ENCODE results near the gene SMYD3.

Gene SMYD3

GRCh38 chr1:245858022-245858721, 648.9 kb downstream of the SMYD3 start:
- Mint-ChIP-seq H3K36me3 (ENCODE audit: low read depth) (peaks cover 56% of the 10 kb centered on the region), H3K27ac (no peak overlapping the region), H3K9me3 (peaks cover 4% of the 10 kb centered on the region)

GRCh38 chr1:245856944-245857531, 650.0 kb downstream of the SMYD3 start:
- no peaks in the 10 kb centered on the region for H3K4me1 Mint-ChIP-seq (ENCODE audit: low read depth)
- H3K27ac Mint-ChIP-seq, result no peak overlapping the region
- no peak overlapping the region for H3K4me3 Mint-ChIP-seq
- no peaks in the 10 kb centered on the region for H3K27me3 Mint-ChIP-seq
- H3K36me3 Mint-ChIP-seq (ENCODE audit: low read depth), result peaks cover 49% of the 10 kb centered on the region
- peaks cover 4% of the 10 kb centered on the region for H3K9me3 Mint-ChIP-seq

More at GRCh38 chr1:245858022-245858721, 648.9 kb downstream of the SMYD3 start:
- H3K27me3 Mint-ChIP-seq, result no peaks in the 10 kb centered on the region
- no peak overlapping the region for H3K4me3 Mint-ChIP-seq
- H3K4me1 Mint-ChIP-seq (ENCODE audit: low read depth), result no peaks in the 10 kb centered on the region

GRCh38 chr1:245855846-245856730, 651.0 kb downstream of the SMYD3 start:
- Mint-ChIP-seq H3K27me3 (no peaks in the 10 kb centered on the region), H3K36me3 (ENCODE audit: low read depth) (peaks cover 40% of the 10 kb centered on the region), H3K4me3 (no peak overlapping the region), H3K27ac (no peak overlapping the region), H3K9me3 (peaks cover 4% of the 10 kb centered on the region), H3K4me1 (ENCODE audit: low read depth) (no peaks in the 10 kb centered on the region)

GRCh38 chr1:245853291-245853690, 653.8 kb downstream of the SMYD3 start:
- H3K4me1 Mint-ChIP-seq (ENCODE audit: low read depth), result no peaks in the 10 kb centered on the region

GRCh38 chr1:245843101-245843500, 664.0 kb downstream of the SMYD3 start:
- Mint-ChIP-seq H3K27me3 (no peaks in the 10 kb centered on the region), H3K4me1 (ENCODE audit: low read depth) (no peaks in the 10 kb centered on the region), H3K36me3 (ENCODE audit: low read depth) (peaks cover 15% of the 10 kb centered on the region), H3K27ac (no peak overlapping the region), H3K4me3 (no peak overlapping the region), H3K9me3 (no peaks in the 10 kb centered on the region)

More at GRCh38 chr1:245853291-245853690, 653.8 kb downstream of the SMYD3 start:
- Mint-ChIP-seq H3K36me3 (ENCODE audit: low read depth) (peaks cover 42% of the 10 kb centered on the region), H3K9me3 (peaks cover 4% of the 10 kb centered on the region), H3K27me3 (no peaks in the 10 kb centered on the region), H3K4me3 (no peak overlapping the region), H3K27ac (no peak overlapping the region)

GRCh38 chr1:245842106-245842505, 665.0 kb downstream of the SMYD3 start:
- no peaks in the 10 kb centered on the region for H3K9me3 Mint-ChIP-seq
- H3K36me3 Mint-ChIP-seq (ENCODE audit: low read depth), result peaks cover 16% of the 10 kb centered on the region
- no peak overlapping the region for H3K27ac Mint-ChIP-seq
- H3K4me1 Mint-ChIP-seq (ENCODE audit: low read depth), result no peaks in the 10 kb centered on the region
- no peak overlapping the region for H3K4me3 Mint-ChIP-seq
- no peaks in the 10 kb centered on the region for H3K27me3 Mint-ChIP-seq

GRCh38 chr1:245840971-245841370, 666.1 kb downstream of the SMYD3 start:
- peaks cover 14% of the 10 kb centered on the region for H3K36me3 Mint-ChIP-seq (ENCODE audit: low read depth)
- H3K4me1 Mint-ChIP-seq (ENCODE audit: low read depth), result no peaks in the 10 kb centered on the region
- no peaks in the 10 kb centered on the region for H3K9me3 Mint-ChIP-seq

GRCh38 chr1:245837718-245838117, 669.4 kb downstream of the SMYD3 start:
- Mint-ChIP-seq H3K36me3 (ENCODE audit: low read depth) (peaks cover 20% of the 10 kb centered on the region), H3K27ac (peak overlapping the region; percentile 23), H3K9me3 (no peaks in the 10 kb centered on the region), H3K27me3 (no peaks in the 10 kb centered on the region), H3K4me1 (ENCODE audit: low read depth) (no peaks in the 10 kb centered on the region), H3K4me3 (no peak overlapping the region)

More at GRCh38 chr1:245840971-245841370, 666.1 kb downstream of the SMYD3 start:
- Mint-ChIP-seq H3K27me3 (no peaks in the 10 kb centered on the region), H3K27ac (no peak overlapping the region), H3K4me3 (no peak overlapping the region)

- Mint-ChIP-seq H3K4me3 (no peak overlapping the region), H3K27ac (no peak overlapping the region), H3K4me1 (ENCODE audit: low read depth) (no peaks in the 10 kb centered on the region), H3K36me3 (ENCODE audit: low read depth) (peaks cover 42% of the 10 kb centered on the region), H3K27me3 (no peaks in the 10 kb centered on the region), H3K9me3 (no peaks in the 10 kb centered on the region)
Measured at GRCh38 chr1:245835386-245835785, 671.7 kb downstream of the SMYD3 start.

- peaks cover 42% of the 10 kb centered on the region for H3K36me3 Mint-ChIP-seq (ENCODE audit: low read depth)
Measured at GRCh38 chr1:245834002-245834401, 673.1 kb downstream of the SMYD3 start.

GRCh38 chr1:245832771-245833527, 674.1 kb downstream of the SMYD3 start:
- Mint-ChIP-seq H3K4me1 (ENCODE audit: low read depth) (no peaks in the 10 kb centered on the region), H3K36me3 (ENCODE audit: low read depth) (peaks cover 40% of the 10 kb centered on the region), H3K4me3 (no peak overlapping the region), H3K27ac (no peak overlapping the region), H3K9me3 (no peaks in the 10 kb centered on the region), H3K27me3 (no peaks in the 10 kb centered on the region)

More at GRCh38 chr1:245834002-245834401, 673.1 kb downstream of the SMYD3 start:
- no peaks in the 10 kb centered on the region for H3K4me1 Mint-ChIP-seq (ENCODE audit: low read depth)
- no peak overlapping the region for H3K27ac Mint-ChIP-seq
- no peaks in the 10 kb centered on the region for H3K27me3 Mint-ChIP-seq
- no peaks in the 10 kb centered on the region for H3K9me3 Mint-ChIP-seq
- no peak overlapping the region for H3K4me3 Mint-ChIP-seq

- Mint-ChIP-seq H3K36me3 (ENCODE audit: low read depth) (peaks cover 42% of the 10 kb centered on the region), H3K4me3 (no peak overlapping the region), H3K27me3 (no peaks in the 10 kb centered on the region), H3K4me1 (ENCODE audit: low read depth) (no peaks in the 10 kb centered on the region), H3K27ac (no peak overlapping the region), H3K9me3 (peaks cover 3% of the 10 kb centered on the region)
Measured at GRCh38 chr1:245831518-245831917, 675.6 kb downstream of the SMYD3 start.

- Mint-ChIP-seq H3K4me3 (no peak overlapping the region), H3K27ac (no peak overlapping the region), H3K9me3 (peaks cover 5% of the 10 kb centered on the region)
Measured at GRCh38 chr1:245829826-245830225, 677.3 kb downstream of the SMYD3 start.

GRCh38 chr1:245829194-245829593, 677.9 kb downstream of the SMYD3 start:
- H3K9me3 Mint-ChIP-seq, result peaks cover 5% of the 10 kb centered on the region
- H3K4me3 Mint-ChIP-seq, result no peak overlapping the region
- no peaks in the 10 kb centered on the region for H3K4me1 Mint-ChIP-seq (ENCODE audit: low read depth)
- H3K36me3 Mint-ChIP-seq (ENCODE audit: low read depth), result peaks cover 39% of the 10 kb centered on the region
- no peaks in the 10 kb centered on the region for H3K27me3 Mint-ChIP-seq
- no peak overlapping the region for H3K27ac Mint-ChIP-seq

More at GRCh38 chr1:245829826-245830225, 677.3 kb downstream of the SMYD3 start:
- Mint-ChIP-seq H3K36me3 (ENCODE audit: low read depth) (peaks cover 38% of the 10 kb centered on the region), H3K27me3 (no peaks in the 10 kb centered on the region), H3K4me1 (ENCODE audit: low read depth) (no peaks in the 10 kb centered on the region)
